Measurements from ENCODE around the gene COL18A1.

The COL18A1 gene

DNA sequence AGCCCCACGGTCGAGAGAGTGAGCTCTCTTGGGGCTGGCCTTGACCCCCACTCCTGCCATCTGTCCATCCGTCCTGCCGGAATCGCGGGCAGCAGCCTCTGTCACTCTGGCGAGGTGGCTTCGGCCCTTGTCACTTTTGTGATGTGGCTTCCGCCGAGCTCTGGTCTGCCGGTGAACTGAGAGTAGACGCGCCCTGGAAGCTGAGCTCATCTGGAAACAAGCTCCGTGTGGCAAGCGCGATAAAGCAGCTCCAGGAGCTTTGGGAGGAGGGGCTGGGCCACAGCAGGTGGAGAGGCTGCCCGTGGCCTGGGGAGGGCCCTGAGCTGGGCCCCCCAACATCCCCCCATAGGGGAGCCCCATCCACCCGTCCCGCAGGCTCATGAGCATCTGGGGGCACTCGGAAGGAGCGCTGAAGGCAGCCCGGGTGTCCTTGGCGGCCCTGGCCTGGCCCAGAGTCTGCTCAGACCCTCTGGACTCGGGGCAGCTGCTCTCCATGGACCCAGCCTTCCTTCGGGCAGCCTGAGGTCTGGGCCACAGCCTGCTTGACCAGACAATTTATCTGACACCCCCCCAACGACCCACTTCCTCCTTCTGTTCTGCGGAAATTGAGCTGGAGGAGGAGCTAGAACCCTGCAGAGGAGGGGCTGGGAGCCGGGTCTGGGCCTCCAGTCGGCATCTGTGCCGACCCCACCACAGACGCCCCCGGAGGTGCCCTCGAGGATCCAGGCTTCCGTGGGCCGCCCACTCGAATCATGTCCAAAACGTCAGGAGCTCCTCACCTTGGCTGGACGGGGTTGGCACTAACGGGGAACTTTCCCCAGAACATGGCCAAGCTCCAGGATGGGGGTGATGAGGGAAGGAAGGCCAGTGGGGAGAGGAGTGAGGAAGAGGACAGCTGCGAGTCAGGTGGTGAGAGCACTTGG is 78.2 kb downstream of the COL18A1 start:
- Histone ChIP-seq H3K27ac (ENCODE audit: low read depth, low read length) (peak overlapping the region; percentile 42), H3K9ac (ENCODE audit: low read depth in 1 of 2, low read length in 2 of 2) (peak overlapping the region; percentile 38 to 39)

DNA sequence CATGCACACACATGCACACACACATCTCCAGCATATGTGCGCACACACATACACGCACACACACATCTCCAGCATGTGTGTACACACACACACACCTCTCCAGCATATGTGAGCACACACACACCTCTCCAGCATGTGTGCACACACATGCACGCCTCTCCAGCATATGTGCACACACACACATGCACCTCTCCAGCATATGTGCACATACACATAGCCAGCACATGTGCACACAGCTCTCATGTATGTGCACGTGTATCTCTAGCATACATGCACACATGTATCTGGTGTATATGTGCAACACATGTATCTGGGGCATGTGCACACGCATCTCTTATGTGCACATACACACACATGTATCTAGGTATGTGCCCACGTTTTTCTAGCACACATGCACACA is 79.4 kb downstream of the COL18A1 start:
- no peaks in the 10 kb centered on the region for H3K9me3 ChIP-seq (ENCODE audit: control insufficient read depth in 1 of 2, low read length in 2 of 2)
- H3K36me3 ChIP-seq (ENCODE audit: control insufficient read depth in 1 of 2, insufficient read depth in 2 of 2, low read length in 2 of 2): peaks cover 0 to 17% of the 10 kb centered on the region in 2 donors
- H3K27me3 ChIP-seq (ENCODE audit: control insufficient read depth in 1 of 2, insufficient read depth in 2 of 2, low read length in 2 of 2): no peaks in the 10 kb centered on the region
- H3K9ac ChIP-seq (ENCODE audit: low read depth in 1 of 2, low read length in 2 of 2): no peak overlapping the region
- no peak overlapping the region for H3K4me3 ChIP-seq (ENCODE audit: low read depth in 1 of 2, low read length in 2 of 2)
- H3K27ac ChIP-seq (ENCODE audit: low read depth, low read length): no peak overlapping the region
- H3K4me1 ChIP-seq (ENCODE audit: control insufficient read depth in 1 of 2, insufficient read depth in 2 of 2, low read length in 2 of 2): peaks cover under 1 to 2% of the 10 kb centered on the region in 2 donors

More for the DNA sequence above, 78.2 kb downstream of the COL18A1 start:
- H3K9me3 ChIP-seq (ENCODE audit: control insufficient read depth in 1 of 2, low read length in 2 of 2): no peaks in the 10 kb centered on the region
- H3K4me1 ChIP-seq (ENCODE audit: control insufficient read depth in 1 of 2, insufficient read depth in 2 of 2, low read length in 2 of 2): peaks cover 9 to 14% of the 10 kb centered on the region in 2 donors
- H3K36me3 ChIP-seq (ENCODE audit: control insufficient read depth in 1 of 2, insufficient read depth in 2 of 2, low read length in 2 of 2): peaks cover 0 to 22% of the 10 kb centered on the region in 2 donors
- H3K4me3 ChIP-seq (ENCODE audit: low read depth in 1 of 2, low read length in 2 of 2): peak overlapping the region; percentile 21 to 25
- no peaks in the 10 kb centered on the region for H3K27me3 ChIP-seq (ENCODE audit: control insufficient read depth in 1 of 2, insufficient read depth in 2 of 2, low read length in 2 of 2)

GRCh38 chr21:45485686-45486442 is 80.9 kb downstream of the COL18A1 start:
- H3K27ac ChIP-seq (ENCODE audit: low read depth, low read length): no peak overlapping the region
- H3K9me3 ChIP-seq (ENCODE audit: control insufficient read depth in 1 of 2, low read length in 2 of 2): no peaks in the 10 kb centered on the region
- H3K4me3 ChIP-seq (ENCODE audit: low read depth in 1 of 2, low read length in 2 of 2): no peak overlapping the region
- H3K27me3 ChIP-seq (ENCODE audit: control insufficient read depth in 1 of 2, insufficient read depth in 2 of 2, low read length in 2 of 2): no peaks in the 10 kb centered on the region
- peaks cover 0 to 14% of the 10 kb centered on the region in 2 donors for H3K36me3 ChIP-seq (ENCODE audit: control insufficient read depth in 1 of 2, insufficient read depth in 2 of 2, low read length in 2 of 2)
- no peak overlapping the region for H3K9ac ChIP-seq (ENCODE audit: low read depth in 1 of 2, low read length in 2 of 2)
- H3K4me1 ChIP-seq (ENCODE audit: control insufficient read depth in 1 of 2, insufficient read depth in 2 of 2, low read length in 2 of 2): no peaks in the 10 kb centered on the region

GRCh38 chr21:45486443-45487160 is 81.6 kb downstream of the COL18A1 start:
- no peak overlapping the region for H3K9ac ChIP-seq (ENCODE audit: low read depth in 1 of 2, low read length in 2 of 2)
- no peak overlapping the region for H3K4me3 ChIP-seq (ENCODE audit: low read depth in 1 of 2, low read length in 2 of 2)
- no peaks in the 10 kb centered on the region for H3K4me1 ChIP-seq (ENCODE audit: control insufficient read depth in 1 of 2, insufficient read depth in 2 of 2, low read length in 2 of 2)
- no peak overlapping the region for H3K27ac ChIP-seq (ENCODE audit: low read depth, low read length)
- H3K9me3 ChIP-seq (ENCODE audit: control insufficient read depth in 1 of 2, low read length in 2 of 2): no peaks in the 10 kb centered on the region
- H3K27me3 ChIP-seq (ENCODE audit: control insufficient read depth in 1 of 2, insufficient read depth in 2 of 2, low read length in 2 of 2): no peaks in the 10 kb centered on the region
- H3K36me3 ChIP-seq (ENCODE audit: control insufficient read depth in 1 of 2, insufficient read depth in 2 of 2, low read length in 2 of 2): peaks cover 0 to 8% of the 10 kb centered on the region in 2 donors

DNA sequence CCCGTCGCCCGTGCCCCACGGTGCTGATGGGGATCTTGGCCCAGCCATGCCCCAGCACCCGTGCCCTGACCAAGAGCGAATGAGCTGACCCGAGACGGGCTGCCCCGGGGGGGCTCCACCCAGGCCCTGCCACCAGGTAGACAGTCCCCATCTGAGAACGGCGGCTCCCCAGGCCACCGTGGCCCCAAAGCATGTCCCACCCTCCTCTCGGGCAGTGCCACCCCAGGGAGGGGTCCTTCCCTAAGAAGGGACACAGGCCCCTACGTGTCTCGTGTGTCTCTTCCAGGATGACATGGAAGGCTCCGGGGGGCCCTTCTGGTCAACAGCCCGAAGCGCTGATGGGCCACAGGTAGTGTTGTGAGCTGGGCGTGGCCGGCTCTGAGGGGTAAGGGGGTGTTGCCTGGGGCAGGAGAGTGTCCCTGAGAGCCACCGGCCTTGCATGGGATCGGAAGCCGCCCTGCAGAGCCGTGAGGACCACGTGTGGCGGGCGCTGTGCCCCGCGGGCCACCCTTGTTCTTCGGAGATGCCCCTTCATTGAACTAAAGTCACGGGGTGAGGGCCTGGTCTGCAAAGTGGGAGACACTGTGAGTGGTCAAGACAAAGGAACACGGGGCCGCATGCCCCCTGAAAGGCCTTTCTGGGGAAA is 82.3 kb downstream of the COL18A1 start:
- H3K9ac ChIP-seq (ENCODE audit: low read depth in 1 of 2, low read length in 2 of 2): no peak overlapping the region
- H3K4me1 ChIP-seq (ENCODE audit: control insufficient read depth in 1 of 2, insufficient read depth in 2 of 2, low read length in 2 of 2): no peaks in the 10 kb centered on the region
- no peak overlapping the region for H3K27ac ChIP-seq (ENCODE audit: low read depth, low read length)
- H3K27me3 ChIP-seq (ENCODE audit: control insufficient read depth in 1 of 2, insufficient read depth in 2 of 2, low read length in 2 of 2): no peaks in the 10 kb centered on the region
- H3K4me3 ChIP-seq (ENCODE audit: low read depth in 1 of 2, low read length in 2 of 2): no peak overlapping the region
- peaks cover 0 to 10% of the 10 kb centered on the region in 2 donors for H3K36me3 ChIP-seq (ENCODE audit: control insufficient read depth in 1 of 2, insufficient read depth in 2 of 2, low read length in 2 of 2)
- H3K9me3 ChIP-seq (ENCODE audit: control insufficient read depth in 1 of 2, low read length in 2 of 2): no peaks in the 10 kb centered on the region

DNA sequence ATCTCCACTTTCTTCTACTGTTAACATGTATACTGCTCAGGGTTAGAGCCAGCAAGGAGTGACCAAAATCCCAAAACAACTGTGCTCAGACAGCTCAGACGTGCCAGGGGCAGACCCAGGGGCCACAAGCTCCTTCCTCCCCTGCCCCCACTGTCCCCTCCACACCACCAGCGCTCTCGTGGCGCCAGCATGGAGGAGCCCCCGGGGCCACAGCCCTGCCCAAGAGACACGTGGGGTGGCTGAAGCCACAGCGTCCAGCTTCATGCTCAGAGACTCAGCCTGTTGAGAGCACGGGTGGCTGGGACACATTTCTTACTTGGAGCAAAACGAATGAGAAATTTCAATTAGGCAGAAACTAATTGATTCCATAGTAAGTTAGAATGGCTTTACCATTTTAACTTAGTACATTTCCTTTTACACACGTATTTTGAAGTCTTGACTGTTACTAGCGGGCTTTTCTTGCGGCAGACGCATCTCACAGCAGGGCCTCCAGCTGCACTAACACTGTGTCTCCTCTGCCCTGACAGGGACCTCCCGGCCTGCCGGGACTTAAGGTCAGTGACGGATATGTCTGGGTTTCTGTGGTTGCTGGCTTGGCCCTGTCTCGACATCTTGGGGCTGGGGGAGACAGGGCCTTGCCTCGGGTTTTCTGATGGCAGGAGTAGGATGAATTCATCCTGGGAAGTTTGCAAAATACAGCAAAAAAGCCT is 83.1 kb downstream of the COL18A1 start:
- Histone ChIP-seq H3K27ac (ENCODE audit: low read depth, low read length) (no peak overlapping the region), H3K27me3 (ENCODE audit: control insufficient read depth in 1 of 2, insufficient read depth in 2 of 2, low read length in 2 of 2) (no peaks in the 10 kb centered on the region), H3K36me3 (ENCODE audit: control insufficient read depth in 1 of 2, insufficient read depth in 2 of 2, low read length in 2 of 2) (peaks cover 0 to 10% of the 10 kb centered on the region in 2 donors), H3K9me3 (ENCODE audit: control insufficient read depth in 1 of 2, low read length in 2 of 2) (no peaks in the 10 kb centered on the region), H3K4me1 (ENCODE audit: control insufficient read depth in 1 of 2, insufficient read depth in 2 of 2, low read length in 2 of 2) (no peaks in the 10 kb centered on the region), H3K4me3 (ENCODE audit: low read depth in 1 of 2, low read length in 2 of 2) (no peak overlapping the region), H3K9ac (ENCODE audit: low read depth in 1 of 2, low read length in 2 of 2) (no peak overlapping the region)

- Histone ChIP-seq H3K4me1 (ENCODE audit: control insufficient read depth in 1 of 2, insufficient read depth in 2 of 2, low read length in 2 of 2) (no peaks in the 10 kb centered on the region), H3K36me3 (ENCODE audit: control insufficient read depth in 1 of 2, insufficient read depth in 2 of 2, low read length in 2 of 2) (peaks cover 0 to 7% of the 10 kb centered on the region in 2 donors), H3K27me3 (ENCODE audit: control insufficient read depth in 1 of 2, insufficient read depth in 2 of 2, low read length in 2 of 2) (no peaks in the 10 kb centered on the region), H3K9ac (ENCODE audit: low read depth in 1 of 2, low read length in 2 of 2) (no peak overlapping the region), H3K27ac (ENCODE audit: low read depth, low read length) (no peak overlapping the region), H3K4me3 (ENCODE audit: low read depth in 1 of 2, low read length in 2 of 2) (no peak overlapping the region), H3K9me3 (ENCODE audit: control insufficient read depth in 1 of 2, low read length in 2 of 2) (no peaks in the 10 kb centered on the region)
Measured at GRCh38 chr21:45488931-45489721, 84.2 kb downstream of the COL18A1 start.

GRCh38 chr21:45489722-45489982 is 84.7 kb downstream of the COL18A1 start:
- Histone ChIP-seq H3K9ac (ENCODE audit: low read depth in 1 of 2, low read length in 2 of 2) (no peak overlapping the region), H3K36me3 (ENCODE audit: control insufficient read depth in 1 of 2, insufficient read depth in 2 of 2, low read length in 2 of 2) (peaks cover 0 to 2% of the 10 kb centered on the region in 2 donors), H3K27ac (ENCODE audit: low read depth, low read length) (no peak overlapping the region), H3K4me1 (ENCODE audit: control insufficient read depth in 1 of 2, insufficient read depth in 2 of 2, low read length in 2 of 2) (no peaks in the 10 kb centered on the region), H3K9me3 (ENCODE audit: control insufficient read depth in 1 of 2, low read length in 2 of 2) (no peaks in the 10 kb centered on the region), H3K27me3 (ENCODE audit: control insufficient read depth in 1 of 2, insufficient read depth in 2 of 2, low read length in 2 of 2) (no peaks in the 10 kb centered on the region), H3K4me3 (ENCODE audit: low read depth in 1 of 2, low read length in 2 of 2) (no peak overlapping the region)
